ENCODE data around the gene CHERP. TPM values are rescaled to one million over a fixed set of nuclear protein-coding genes. Genes with fewer than 3 reads are reported as not detected.

Gene CHERP
- total and polyA plus RNA-seq, 2 of the 8 experiments (the other 6 are each of a cell fraction or from before 2014, with no cell fraction given), result 13.9 to 73.7 TPM

- Histone ChIP-seq H2AFZ (ENCODE audit: low read length) (no peak overlapping the region), H3K23me2 (ENCODE audit: low read depth, low read length) (peaks cover 3% of the 10 kb centered on the region; the same call in 1 of the 2 replicates), H2BK15ac (ENCODE audit: low read length) (no peak overlapping the region), H2BK20ac (ENCODE audit: low read length) (no peak overlapping the region), H3K4me3 (ENCODE audit: extremely low read depth in 1 of 4, insufficient read depth in 2 of 4, low read depth in 3 of 4, low read length in 4 of 4) (no peak overlapping the region), H3K4ac (replicated peaks; ENCODE audit: insufficient read length, low read depth, low read length) (no peak overlapping the region), H4K8ac (ENCODE audit: extremely low read depth, insufficient read depth, low read length) (no peak overlapping the region), H4K20me1 (replicated peaks in 1 of 2; ENCODE audit: control insufficient read depth in 1 of 2, insufficient read depth in 2 of 2, low read length in 2 of 2) (peaks cover 2 to 11% of the 10 kb centered on the region in 2 experiments), H2BK5ac (ENCODE audit: low read depth, low read length) (no peak overlapping the region), H3K36me3 (ENCODE audit: control insufficient read depth in 2 of 4, insufficient read depth in 4 of 4, low read length in 3 of 4) (peaks cover 13 to 45% (median 13%) of the 10 kb centered on the region in 4 experiments), H3K4me2 (ENCODE audit: insufficient read depth in 1 of 2, low read depth in 2 of 2, low read length in 2 of 2) (no peak overlapping the region), H2BK120ac (replicated peaks; ENCODE audit: low read depth, low read length) (no peak overlapping the region), H2BK12ac (ENCODE audit: low read depth, low read length) (no peak overlapping the region), H3K9ac (replicated peaks in 1 of 4; ENCODE audit: extremely low read depth in 1 of 4, low read depth in 3 of 4, low read length in 3 of 4) (no peak overlapping the region), H3K56ac (replicated peaks; ENCODE audit: insufficient read length, low read depth, low read length) (no peak overlapping the region), H3K4me1 (replicated peaks in 1 of 4; ENCODE audit: control insufficient read depth in 3 of 4, insufficient read depth in 4 of 4, low read length in 3 of 4) (peaks cover 0 to 6% (median 2%) of the 10 kb centered on the region in 4 experiments; a peak in 4 of 7 replicates), H2AK5ac (ENCODE audit: low read depth, low read length) (no peak overlapping the region), H3K14ac (ENCODE audit: insufficient read length) (no peak overlapping the region), H4K5ac (ENCODE audit: insufficient read length, low read depth, low read length) (no peak overlapping the region), H4K91ac (replicated peaks; ENCODE audit: insufficient read length, low read length) (no peak overlapping the region), H3K79me1 (ENCODE audit: low read depth, low read length) (peaks cover 9% of the 10 kb centered on the region; the same call in 1 of the 2 replicates), H3K27ac (ENCODE audit: low read depth, low read length) (no peak overlapping the region), H3K27me3 (replicated peaks in 1 of 4; ENCODE audit: control insufficient read depth in 3 of 4, extremely low read depth in 1 of 4, insufficient read depth in 3 of 4, low read length in 3 of 4) (no peaks in the 10 kb centered on the region; a peak in 1 of 7 replicates), H3K18ac (ENCODE audit: extremely low read depth, low read length) (no peak overlapping the region), H3K9me3 (ENCODE audit: insufficient read depth in 2 of 2, low read depth in 1 of 2, low read length in 1 of 2) (no peaks in the 10 kb centered on the region), H3K79me2 (ENCODE audit: control insufficient read depth in 1 of 2, insufficient read depth in 2 of 2, low read length in 2 of 2) (peaks cover 0 to 19% of the 10 kb centered on the region in 2 experiments; a peak in 3 of 4 replicates), H3K23ac (ENCODE audit: insufficient read length) (no peak overlapping the region)
- no peak for FAIRE-seq
- no peak for DNase-seq (ENCODE audit: low read depth in 1 of 2, low spot score in 2 of 2)
- POLR2A ChIA-PET (ENCODE audit: partially characterized antibody), result interaction anchor here (0.5 to 1.3 kb wide), 5 partner anchors 13 to 68 kb away, joined by 3 to 4 read pairs (median 3); partner anchors contain the start of gene MED26
- 86% methylated on average over 5 of the region's 5 CpGs; no CpG with 5 or more reads in 1 of the 2 experiments for WGBS, 2 experiments (ENCODE audit: extremely low coverage in 1 of 2, insufficient coverage in 1 of 2, insufficient read length in 1 of 2, insufficient replicate concordance in 2 of 2, low coverage in 1 of 2, low lambda C conversion rate in 2 of 2, missing lambda C conversion rate in 1 of 2)
- TF ChIP-seq MAFK (IDR thresholded peaks at IDR 0.05; ENCODE audit: low read depth, low read length), result no peak
- no peak for TF ChIP-seq TEAD4 (IDR thresholded peaks at IDR 0.05; ENCODE audit: low read depth, low read length)
- TF ChIP-seq YY1 (IDR thresholded peaks at IDR 0.05; ENCODE audit: low read depth, low read length), result no peak
- no peak for TF ChIP-seq BRCA1 (IDR thresholded peaks at IDR 0.05; ENCODE audit: low read depth, low read length)
- no peak for TF ChIP-seq SIN3A (conservative IDR thresholded peaks at IDR 0.05 in 1 of 2, IDR thresholded peaks at IDR 0.05 in 1 of 2; ENCODE audit: low read depth in 1 of 2, low read length in 2 of 2)
- no peak for TF ChIP-seq TAF7 (optimal IDR thresholded peaks at IDR 0.05; ENCODE audit: borderline replicate concordance, low read depth, low read length)
- no peak for TF ChIP-seq ASH2L (IDR thresholded peaks at IDR 0.05; ENCODE audit: low read length)
- no peak for TF ChIP-seq SP4 (IDR thresholded peaks at IDR 0.05; ENCODE audit: low read length)
- CTCF ChIA-PET (ENCODE audit: partially characterized antibody), result no interaction called here
These were observed 24.5 kb upstream of the CHERP start for GRCh38 chr19:16566702-16567101.

Data from H1 (cell line).